ENCODE measurements around the gene ATP6V1B1. TPM values are rescaled to one million over a fixed set of nuclear protein-coding genes. Genes with fewer than 3 reads are reported as not detected.

Gene ATP6V1B1
- total and polyA plus RNA-seq, 4 donors, result not detected

DNA sequence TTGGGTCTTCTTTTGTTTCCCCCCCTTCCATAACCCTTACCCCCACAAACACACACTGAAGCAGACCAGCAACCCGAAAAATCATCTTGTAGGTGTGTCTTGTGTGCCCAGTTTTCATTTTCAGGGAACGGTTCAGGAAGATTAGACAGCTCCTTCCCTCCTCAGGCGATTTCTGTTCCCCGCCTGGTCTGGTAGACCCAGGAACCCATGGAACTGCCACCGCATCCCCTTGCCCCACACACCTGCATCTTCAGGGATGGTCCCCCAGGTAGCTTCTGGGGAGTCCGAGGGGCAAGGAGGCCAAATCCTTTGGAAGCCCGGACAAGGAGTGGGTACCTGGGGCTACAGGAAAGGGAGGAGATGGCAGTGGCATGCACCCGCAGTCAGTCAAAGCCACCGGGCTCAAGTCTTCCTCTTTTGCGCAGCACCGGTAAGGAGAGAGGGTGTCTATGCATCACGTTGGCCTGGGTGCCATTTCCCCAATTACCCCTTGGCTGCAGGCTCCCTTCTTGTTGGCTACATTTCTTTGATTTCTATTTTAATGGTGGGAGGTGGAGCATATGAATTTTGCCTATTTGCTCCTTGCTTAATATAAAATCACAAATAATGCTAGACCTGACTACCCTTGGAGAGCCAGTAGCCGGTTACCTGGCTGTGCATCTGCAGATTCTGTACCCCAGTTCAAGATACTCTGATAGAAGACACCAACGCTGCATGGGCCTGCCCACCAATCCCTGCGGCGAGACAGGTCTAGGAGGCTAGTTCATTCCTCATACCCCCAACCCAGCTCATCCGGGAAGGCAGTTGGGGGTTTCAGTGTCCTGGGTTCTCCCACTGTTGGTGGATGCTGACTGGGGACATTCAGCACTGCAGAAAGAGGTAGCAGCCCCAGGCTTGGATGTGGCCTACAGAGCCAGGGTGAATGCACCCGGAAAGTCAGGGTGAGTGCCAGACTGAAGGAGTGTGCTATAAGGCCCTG is 30.0 kb upstream of the ATP6V1B1 start:
- no peak for TF ChIP-seq TAF1 (conservative IDR thresholded peaks at IDR 0.05)
- no peak for TF ChIP-seq RXRA (IDR thresholded peaks at IDR 0.05)
- no peak for TF ChIP-seq SP1 (IDR thresholded peaks at IDR 0.05)
- no peak for TF ChIP-seq NR2F2 (IDR thresholded peaks at IDR 0.05)
- TF ChIP-seq, protein P1, sequence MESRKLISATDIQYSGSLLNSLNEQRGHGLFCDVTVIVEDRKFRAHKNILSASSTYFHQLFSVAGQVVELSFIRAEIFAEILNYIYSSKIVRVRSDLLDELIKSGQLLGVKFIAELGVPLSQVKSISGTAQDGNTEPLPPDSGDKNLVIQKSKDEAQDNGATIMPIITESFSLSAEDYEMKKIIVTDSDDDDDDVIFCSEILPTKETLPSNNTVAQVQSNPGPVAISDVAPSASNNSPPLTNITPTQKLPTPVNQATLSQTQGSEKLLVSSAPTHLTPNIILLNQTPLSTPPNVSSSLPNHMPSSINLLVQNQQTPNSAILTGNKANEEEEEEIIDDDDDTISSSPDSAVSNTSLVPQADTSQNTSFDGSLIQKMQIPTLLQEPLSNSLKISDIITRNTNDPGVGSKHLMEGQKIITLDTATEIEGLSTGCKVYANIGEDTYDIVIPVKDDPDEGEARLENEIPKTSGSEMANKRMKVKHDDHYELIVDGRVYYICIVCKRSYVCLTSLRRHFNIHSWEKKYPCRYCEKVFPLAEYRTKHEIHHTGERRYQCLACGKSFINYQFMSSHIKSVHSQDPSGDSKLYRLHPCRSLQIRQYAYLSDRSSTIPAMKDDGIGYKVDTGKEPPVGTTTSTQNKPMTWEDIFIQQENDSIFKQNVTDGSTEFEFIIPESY (IDR thresholded peaks at IDR 0.05), result no peak
- 34% methylated on average over 18 of the region's 18 CpGs for WGBS
- H3K4me1 ChIP-seq (ENCODE audit: control insufficient read depth in 4 of 4, insufficient read depth in 4 of 4, low read length in 3 of 4), result peaks cover 4 to 17% (median 11%) of the 10 kb centered on the region in 4 donors
- H3K9ac ChIP-seq (ENCODE audit: low read depth in 1 of 2, low read length in 2 of 2), result no peak overlapping the region
- peaks cover 0 to 4% (median 0%) of the 10 kb centered on the region in 4 donors for H3K9me3 ChIP-seq (ENCODE audit: control insufficient read depth in 4 of 4, low read length in 3 of 4)
- no peak overlapping the region for H3K4me3 ChIP-seq (ENCODE audit: low read depth in 1 of 3, low read length in 3 of 3)
- no peak for DNase-seq (ENCODE audit: low spot score)
- H3K36me3 ChIP-seq (ENCODE audit: control insufficient read depth in 4 of 4, insufficient read depth in 3 of 4, low read depth in 1 of 4, low read length in 3 of 4), result no peaks in the 10 kb centered on the region
- H3K27ac ChIP-seq (ENCODE audit: low read depth in 1 of 2, low read length in 2 of 2), result no peak overlapping the region
- peaks cover 4 to 22% (median 14%) of the 10 kb centered on the region in 4 donors for H3K27me3 ChIP-seq (ENCODE audit: control insufficient read depth in 4 of 4, insufficient read depth in 4 of 4, low read length in 3 of 4)

DNA sequence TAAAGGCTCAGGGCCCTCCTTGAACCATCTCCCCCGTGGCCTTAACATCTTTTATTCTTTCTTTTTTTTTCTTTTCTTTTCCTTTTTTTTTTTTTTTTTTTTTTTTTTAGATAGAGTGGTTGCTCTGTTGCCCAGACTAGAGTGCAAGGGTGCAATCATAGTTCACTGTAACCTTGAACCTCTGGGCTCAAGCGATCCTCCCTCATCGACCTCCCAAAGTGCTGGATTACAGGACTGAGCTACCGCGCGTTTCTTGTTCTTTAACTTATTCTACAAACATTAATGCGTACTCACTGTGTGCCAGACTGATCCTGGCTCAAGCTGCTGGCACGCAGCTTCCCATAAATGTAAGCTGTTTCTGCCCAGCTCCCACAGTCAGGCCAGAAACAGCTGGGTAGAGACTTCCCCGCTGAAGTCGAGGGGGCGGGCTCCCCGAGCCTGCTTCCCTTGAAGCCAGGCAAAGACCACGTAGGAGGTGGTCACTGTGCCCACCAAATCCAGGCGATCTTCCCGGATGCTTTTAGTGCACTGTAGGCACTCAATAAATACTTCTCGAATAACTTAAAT is 29.2 kb upstream of the ATP6V1B1 start:
- Histone ChIP-seq H3K27me3 (ENCODE audit: control insufficient read depth in 4 of 4, insufficient read depth in 4 of 4, low read length in 3 of 4) (peaks cover 4 to 21% (median 14%) of the 10 kb centered on the region in 4 donors), H3K27ac (ENCODE audit: low read depth in 1 of 2, low read length in 2 of 2) (no peak overlapping the region), H3K4me1 (ENCODE audit: control insufficient read depth in 4 of 4, insufficient read depth in 4 of 4, low read length in 3 of 4) (peaks cover 0 to 9% (median 4%) of the 10 kb centered on the region in 4 donors), H3K9me3 (ENCODE audit: control insufficient read depth in 4 of 4, low read length in 3 of 4) (peaks cover 0 to 4% (median 0%) of the 10 kb centered on the region in 4 donors), H3K4me3 (ENCODE audit: low read depth in 1 of 3, low read length in 3 of 3) (no peak overlapping the region), H3K36me3 (ENCODE audit: control insufficient read depth in 4 of 4, insufficient read depth in 3 of 4, low read depth in 1 of 4, low read length in 3 of 4) (no peaks in the 10 kb centered on the region), H3K9ac (ENCODE audit: low read depth in 1 of 2, low read length in 2 of 2) (no peak overlapping the region)
- no peak for DNase-seq (ENCODE audit: low spot score)
- 19% methylated on average over 16 of the region's 16 CpGs for WGBS
- TF ChIP-seq, protein P2, sequence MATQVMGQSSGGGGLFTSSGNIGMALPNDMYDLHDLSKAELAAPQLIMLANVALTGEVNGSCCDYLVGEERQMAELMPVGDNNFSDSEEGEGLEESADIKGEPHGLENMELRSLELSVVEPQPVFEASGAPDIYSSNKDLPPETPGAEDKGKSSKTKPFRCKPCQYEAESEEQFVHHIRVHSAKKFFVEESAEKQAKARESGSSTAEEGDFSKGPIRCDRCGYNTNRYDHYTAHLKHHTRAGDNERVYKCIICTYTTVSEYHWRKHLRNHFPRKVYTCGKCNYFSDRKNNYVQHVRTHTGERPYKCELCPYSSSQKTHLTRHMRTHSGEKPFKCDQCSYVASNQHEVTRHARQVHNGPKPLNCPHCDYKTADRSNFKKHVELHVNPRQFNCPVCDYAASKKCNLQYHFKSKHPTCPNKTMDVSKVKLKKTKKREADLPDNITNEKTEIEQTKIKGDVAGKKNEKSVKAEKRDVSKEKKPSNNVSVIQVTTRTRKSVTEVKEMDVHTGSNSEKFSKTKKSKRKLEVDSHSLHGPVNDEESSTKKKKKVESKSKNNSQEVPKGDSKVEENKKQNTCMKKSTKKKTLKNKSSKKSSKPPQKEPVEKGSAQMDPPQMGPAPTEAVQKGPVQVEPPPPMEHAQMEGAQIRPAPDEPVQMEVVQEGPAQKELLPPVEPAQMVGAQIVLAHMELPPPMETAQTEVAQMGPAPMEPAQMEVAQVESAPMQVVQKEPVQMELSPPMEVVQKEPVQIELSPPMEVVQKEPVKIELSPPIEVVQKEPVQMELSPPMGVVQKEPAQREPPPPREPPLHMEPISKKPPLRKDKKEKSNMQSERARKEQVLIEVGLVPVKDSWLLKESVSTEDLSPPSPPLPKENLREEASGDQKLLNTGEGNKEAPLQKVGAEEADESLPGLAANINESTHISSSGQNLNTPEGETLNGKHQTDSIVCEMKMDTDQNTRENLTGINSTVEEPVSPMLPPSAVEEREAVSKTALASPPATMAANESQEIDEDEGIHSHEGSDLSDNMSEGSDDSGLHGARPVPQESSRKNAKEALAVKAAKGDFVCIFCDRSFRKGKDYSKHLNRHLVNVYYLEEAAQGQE (IDR thresholded peaks at IDR 0.05), result no peak
- no peak for TF ChIP-seq NR2F2 (IDR thresholded peaks at IDR 0.05)
- TF ChIP-seq JUND (IDR thresholded peaks at IDR 0.05), result no peak
- TF ChIP-seq, protein P3, sequence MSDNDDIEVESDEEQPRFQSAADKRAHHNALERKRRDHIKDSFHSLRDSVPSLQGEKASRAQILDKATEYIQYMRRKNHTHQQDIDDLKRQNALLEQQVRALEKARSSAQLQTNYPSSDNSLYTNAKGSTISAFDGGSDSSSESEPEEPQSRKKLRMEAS (IDR thresholded peaks at IDR 0.05), result no peak
- TF ChIP-seq SP1 (IDR thresholded peaks at IDR 0.05), result no peak
- no peak for TF ChIP-seq YY1 (IDR thresholded peaks at IDR 0.05)
- no peak for TF ChIP-seq FOXA1 (IDR thresholded peaks at IDR 0.05)

All from liver (tissue), 9 donors.